Epithelial cell of esophagus (primary cell): ENCODE data around the gene PM20D2.
"Not testable (repeated sequence)": the region's sequence is repeated elsewhere in the genome, so short reads cannot be mapped to it uniquely, and the experiment has no call there.

Experiments used
- DNase-seq: peaks from one replicate; pipeline ENCODE4 v3.0.0; 2010; ENCODE audit warnings: low read depth
- H3K4me3 ChIP-seq: 2 replicates; pipeline ENCODE4 v1.5.1; 2011; ENCODE audit warnings: mild to moderate bottlenecking, low read length, control low read depth
- TF ChIP-seq, protein P1 (sequence below): IDR thresholded peaks from 2 replicates; pipeline ENCODE4 v1.5.1; 2011; ENCODE audit warnings: low read depth, mild to moderate bottlenecking, low read length, control low read depth, inconsistent platforms; ENCODE audit not compliant: insufficient read depth; ENCODE audit errors: missing control alignments

The PM20D2 gene

DNA sequence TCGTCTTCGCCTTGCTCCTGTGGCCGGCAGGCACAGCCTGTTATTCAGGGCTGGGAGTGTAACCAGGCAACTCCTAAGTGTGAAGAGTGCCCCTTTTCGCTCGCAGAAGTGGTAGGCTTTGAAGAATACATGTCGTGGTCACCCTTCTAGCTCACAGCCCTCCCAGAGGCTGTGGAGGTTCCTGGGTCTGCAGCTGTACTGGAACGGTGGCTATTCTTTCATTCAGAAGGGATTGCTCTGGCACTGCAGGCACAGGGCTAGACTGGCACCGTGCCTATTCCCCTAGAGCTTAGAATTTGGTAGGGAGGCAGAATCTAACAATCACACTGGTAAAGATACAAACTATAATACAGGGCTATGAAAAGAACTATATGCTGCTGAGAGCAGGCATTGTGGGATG is 26.9 kb upstream of the PM20D2 start:
- TF ChIP-seq, protein P1, sequence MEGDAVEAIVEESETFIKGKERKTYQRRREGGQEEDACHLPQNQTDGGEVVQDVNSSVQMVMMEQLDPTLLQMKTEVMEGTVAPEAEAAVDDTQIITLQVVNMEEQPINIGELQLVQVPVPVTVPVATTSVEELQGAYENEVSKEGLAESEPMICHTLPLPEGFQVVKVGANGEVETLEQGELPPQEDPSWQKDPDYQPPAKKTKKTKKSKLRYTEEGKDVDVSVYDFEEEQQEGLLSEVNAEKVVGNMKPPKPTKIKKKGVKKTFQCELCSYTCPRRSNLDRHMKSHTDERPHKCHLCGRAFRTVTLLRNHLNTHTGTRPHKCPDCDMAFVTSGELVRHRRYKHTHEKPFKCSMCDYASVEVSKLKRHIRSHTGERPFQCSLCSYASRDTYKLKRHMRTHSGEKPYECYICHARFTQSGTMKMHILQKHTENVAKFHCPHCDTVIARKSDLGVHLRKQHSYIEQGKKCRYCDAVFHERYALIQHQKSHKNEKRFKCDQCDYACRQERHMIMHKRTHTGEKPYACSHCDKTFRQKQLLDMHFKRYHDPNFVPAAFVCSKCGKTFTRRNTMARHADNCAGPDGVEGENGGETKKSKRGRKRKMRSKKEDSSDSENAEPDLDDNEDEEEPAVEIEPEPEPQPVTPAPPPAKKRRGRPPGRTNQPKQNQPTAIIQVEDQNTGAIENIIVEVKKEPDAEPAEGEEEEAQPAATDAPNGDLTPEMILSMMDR: no peak
- DNase-seq: no peak
- H3K4me3 ChIP-seq: no peak overlapping the region

DNA sequence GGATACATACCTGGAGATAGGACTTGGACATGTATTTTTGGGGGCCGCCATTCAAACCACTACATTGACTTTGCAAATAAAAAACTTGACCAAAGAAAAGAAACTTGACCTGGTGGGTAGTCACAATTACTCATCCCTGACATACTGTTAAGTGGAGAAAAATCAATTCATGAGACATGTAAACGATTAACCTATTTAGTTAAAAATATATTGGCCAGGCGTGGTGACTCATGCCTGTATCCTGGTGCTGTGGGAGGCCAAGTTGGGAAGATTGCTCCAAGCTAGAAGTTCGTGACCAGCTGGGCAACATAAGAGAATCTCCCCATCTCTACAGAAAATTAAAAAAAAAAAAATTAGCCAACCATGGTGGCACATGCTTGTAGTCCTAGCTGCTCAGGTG is 25.5 kb upstream of the PM20D2 start:
- DNase-seq: peak; percentile 13
- H3K4me3 ChIP-seq: no peak overlapping the region
- TF ChIP-seq, protein P1: no peak

DNA sequence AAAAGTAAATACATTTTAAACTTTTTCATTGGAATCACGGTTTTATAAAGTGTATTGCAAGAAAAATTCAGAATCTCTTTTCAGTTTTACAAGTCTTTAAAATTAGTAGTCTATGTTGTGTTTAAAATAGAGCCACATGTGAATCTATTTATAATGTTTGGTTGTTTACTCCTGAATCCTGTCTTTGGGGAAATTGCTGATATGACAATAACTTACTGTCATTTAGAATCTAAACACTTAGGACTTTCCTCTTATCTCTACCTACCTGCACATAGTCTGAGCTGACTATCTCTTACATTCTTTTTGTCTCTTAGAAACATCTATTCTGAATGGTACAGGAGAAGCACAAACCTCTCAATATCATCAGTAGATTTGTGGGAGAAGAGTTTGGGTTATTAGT is 23.9 kb upstream of the PM20D2 start:
- no peak overlapping the region for H3K4me3 ChIP-seq
- no peak for DNase-seq
- TF ChIP-seq, protein P1: no peak

DNA sequence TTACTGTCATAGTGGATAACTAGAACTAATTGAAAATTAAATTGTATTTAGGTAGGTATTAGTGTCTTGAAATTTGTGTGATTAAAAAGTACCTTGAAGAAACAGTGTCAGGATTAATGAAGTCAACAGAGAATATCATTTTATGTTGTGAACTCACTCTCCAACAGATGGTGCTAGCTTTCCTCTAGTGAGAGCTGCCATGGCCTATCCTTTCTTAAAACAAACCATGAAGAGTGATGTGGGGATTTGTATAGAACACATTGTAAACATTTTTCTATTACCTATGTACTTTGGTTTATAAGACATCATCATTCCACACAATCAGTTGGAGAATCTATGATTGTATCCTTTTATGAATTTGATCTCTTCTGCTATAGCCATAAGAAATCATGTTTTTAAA is 23.2 kb upstream of the PM20D2 start:
- H3K4me3 ChIP-seq: no peak overlapping the region
- TF ChIP-seq, protein P1: peak; percentile 67
- peak; percentile 56 for DNase-seq

DNA sequence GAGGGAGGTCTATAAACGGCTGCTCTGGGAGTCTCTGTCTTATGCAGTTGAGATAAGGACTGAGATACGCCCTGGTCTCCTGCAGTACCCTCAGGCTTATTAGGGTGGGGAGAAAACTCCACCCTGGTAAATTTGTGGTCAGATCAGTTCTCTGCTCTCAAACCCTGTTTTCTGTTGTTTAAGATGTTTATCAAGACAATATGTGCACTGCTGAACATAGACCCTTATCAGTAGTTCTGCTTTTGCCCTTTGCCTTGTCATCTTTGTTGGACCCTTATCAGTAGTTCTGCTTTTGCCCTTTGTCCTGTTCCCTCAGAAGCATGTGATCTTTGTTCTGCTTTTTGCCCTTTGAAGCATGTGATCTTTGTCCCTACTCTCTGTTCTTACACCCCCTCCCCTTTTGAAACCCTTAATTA is 17.6 kb upstream of the PM20D2 start:
- not testable (repeated sequence) for DNase-seq, H3K4me3 ChIP-seq

DNA sequence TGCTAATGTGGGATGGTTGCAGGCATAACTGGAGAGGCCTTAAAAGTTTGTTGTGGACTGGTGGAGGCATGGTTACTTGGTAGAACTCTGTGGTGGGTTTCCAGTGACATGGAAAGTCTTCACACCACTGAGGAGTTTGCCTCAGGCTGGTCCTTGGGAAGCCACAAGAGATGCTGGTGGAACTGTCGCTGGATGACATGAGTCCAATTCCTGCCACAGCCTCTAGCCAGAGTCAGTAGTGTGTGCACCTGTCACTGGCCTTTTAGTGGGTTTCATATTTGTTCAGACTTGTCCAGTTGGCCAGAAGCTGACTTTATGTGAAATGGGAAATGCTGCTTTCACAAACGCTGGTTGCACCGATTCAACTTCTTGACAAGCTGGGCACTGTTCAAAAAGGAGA is 14.3 kb upstream of the PM20D2 start:
- no peak for DNase-seq
- H3K4me3 ChIP-seq: no peak overlapping the region
- TF ChIP-seq, protein P1: no peak

DNA sequence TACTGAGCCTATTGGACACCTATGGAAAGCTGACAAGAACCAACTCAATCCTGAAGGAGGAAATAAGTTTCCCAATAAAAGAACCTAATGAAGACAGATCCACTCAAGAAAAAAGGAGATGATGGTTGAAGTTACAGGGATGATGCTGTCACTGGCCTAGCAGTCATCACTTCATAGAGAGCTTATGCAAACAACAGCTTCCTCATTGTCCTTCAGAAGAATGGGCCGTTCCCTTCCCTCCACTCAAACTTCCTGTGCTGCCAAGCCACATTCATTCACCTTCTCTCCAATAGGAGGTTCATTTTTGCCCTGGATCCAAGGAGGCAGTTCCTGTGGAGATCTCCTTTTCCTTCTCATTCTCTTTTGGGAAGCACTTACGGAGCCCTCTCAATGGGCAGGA is 13.8 kb upstream of the PM20D2 start:
- DNase-seq: no peak
- TF ChIP-seq, protein P1: no peak
- no peak overlapping the region for H3K4me3 ChIP-seq

DNA sequence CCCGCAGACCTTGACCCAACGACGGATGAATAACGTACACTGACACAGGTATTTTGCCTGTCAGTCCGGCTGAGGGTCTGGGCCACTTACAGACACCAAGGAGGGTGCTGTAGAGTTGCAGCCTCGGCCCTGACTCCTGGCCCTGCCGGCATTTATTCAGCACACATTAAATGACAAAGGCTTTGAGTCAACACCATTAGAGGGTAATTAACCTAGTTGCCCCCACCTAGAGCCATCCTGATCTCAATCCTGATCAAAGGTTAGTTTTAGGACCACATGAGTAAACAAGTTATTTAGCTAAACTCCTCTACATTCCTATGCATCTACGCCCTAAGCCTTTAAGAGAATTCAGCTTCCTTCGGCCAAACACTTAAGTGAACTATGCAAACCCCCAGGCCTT is 11.9 kb upstream of the PM20D2 start:
- TF ChIP-seq, protein P1: no peak
- H3K4me3 ChIP-seq: no peak overlapping the region
- no peak for DNase-seq
